PC-3 (cell line): ENCODE results near the gene AGAP1. TPM values are rescaled to one million over a fixed set of nuclear protein-coding genes. Genes with fewer than 3 reads are reported as not detected.

Experiments
- ATAC-seq: fragments of 200-7000 bp; cut with Tn5 transposase; 2 replicates; pipeline ENCODE4 v1.9.1; 2020; ENCODE audit warnings: mild to moderate bottlenecking, moderate library complexity
- BruUV-seq: library from RNA; stranded (reverse); fragments of 400-500 nt; replicated peaks from 2 replicates; lab custom pipeline; 2021; lab: Mats Ljungman, UMichigan
- CTCF ChIA-PET: fragments of 300-600 bp; sonication (Branson Sonifier 250); formaldehyde crosslinking; loops from one replicate; lab custom pipeline; 2022; ENCODE audit warnings: antibody characterized with exemption; lab: Charles Lee
- POLR2A ChIA-PET: fragments of 300-600 bp; sonication (Branson Sonifier 250); formaldehyde crosslinking; loops from one replicate; lab custom pipeline; 2022; ENCODE audit warnings: antibody characterized with exemption; ENCODE audit not compliant: unreplicated experiment; lab: Charles Lee
- DNase-seq: peaks from one replicate; pipeline ENCODE4 v3.0.0-alpha.2; 2015
- H2AFZ ChIP-seq: fragments of 300-600 bp; sonication (generic); 2 replicates; pipeline ENCODE4 v1.6.0; 2016; ENCODE audit warnings: antibody characterized with exemption, low read length
- H3F3A ChIP-seq: fragments of 300-600 bp; sonication (generic); one replicate; pipeline ENCODE4 v1.6.0; 2017; ENCODE audit warnings: antibody characterized with exemption, low read length, control low read depth, mild to moderate bottlenecking; ENCODE audit not compliant: unreplicated experiment
- H3K27ac ChIP-seq: fragments of 300-600 bp; sonication (generic); 2 replicates; pipeline ENCODE4 v1.5.1; 2016; ENCODE audit warnings: mild to moderate bottlenecking, low read length
- H3K27me3 ChIP-seq: fragments of 300-600 bp; sonication (generic); 2 replicates; pipeline ENCODE4 v1.6.1; 2016; ENCODE audit warnings: low read length, mixed read lengths
- H3K36me3 ChIP-seq: fragments of 300-600 bp; sonication (generic); 2 replicates; pipeline ENCODE4 v1.6.1; 2016; ENCODE audit warnings: low read depth, mixed run types, low read length, mixed read lengths
- H3K4me1 ChIP-seq: fragments of 300-600 bp; sonication (generic); 2 replicates; pipeline ENCODE4 v1.5.1; 2016; ENCODE audit warnings: low read length; ENCODE audit not compliant: insufficient read depth
- H3K4me2 ChIP-seq: fragments of 300-600 bp; sonication (generic); 2 replicates; pipeline ENCODE4 v1.6.0; 2016; ENCODE audit warnings: low read length
- H3K4me3 ChIP-seq: fragments of 300-600 bp; sonication (generic); 2 replicates; pipeline ENCODE4 v1.5.1; 2016; ENCODE audit warnings: mild to moderate bottlenecking, low read length, mixed read lengths
- H3K79me2 ChIP-seq: fragments of 300-600 bp; sonication (generic); 2 replicates; pipeline ENCODE4 v1.6.1; 2017; ENCODE audit warnings: low read length, mixed read lengths
- H3K9ac ChIP-seq: fragments of 300-600 bp; sonication (generic); 2 replicates; pipeline ENCODE4 v1.6.0; 2016; ENCODE audit warnings: mild to moderate bottlenecking, low read length
- H3K9me2 ChIP-seq: fragments of 300-600 bp; sonication (generic); replicated peaks from 2 replicates; pipeline ENCODE4 v1.6.1; 2016; ENCODE audit warnings: mixed run types, low read length, mixed read lengths
- H3K9me3 ChIP-seq: fragments of 300-600 bp; sonication (generic); 2 replicates; pipeline ENCODE4 v1.6.1; 2016; ENCODE audit warnings: low read length, mixed read lengths
- H4K20me1 ChIP-seq: fragments of 300-600 bp; sonication (generic); 2 replicates; pipeline ENCODE4 v1.6.1; 2016; ENCODE audit warnings: low read length, mixed read lengths
- CTCF ChIP-seq: fragments of 300-600 bp; sonication (generic); conservative IDR thresholded peaks from 2 replicates; pipeline ENCODE4 v1.5.1; 2017; ENCODE audit warnings: antibody characterized with exemption, low read depth, mild to moderate bottlenecking, low read length
- EZH2 ChIP-seq: fragments of 300-600 bp; sonication (generic); IDR thresholded peaks from one replicate; pipeline ENCODE4 v1.6.1; 2017; ENCODE audit warnings: antibody characterized with exemption, mild to moderate bottlenecking, low read length; ENCODE audit not compliant: unreplicated experiment
- EZH2phosphoT487 ChIP-seq: fragments of 300-600 bp; sonication (generic); IDR thresholded peaks from 2 replicates; pipeline ENCODE4 v1.6.1; 2018; ENCODE audit warnings: mild to moderate bottlenecking, antibody characterized with exemption, low read length, borderline replicate concordance
- intact Hi-C: fragments of 100-400 bp; cut with micrococcal nuclease; formaldehyde crosslinking; loops from 2 replicates; pipeline ENCODE4 v1.9.0; 2023
- total RNA-seq: library from RNA; depleted of rRNA; stranded (reverse); fragments of >200 nt; gene quantifications from 2 replicates; pipeline ENCODE4 v1.2.3, GENCODE V29; 2014

Gene AGAP1
- total RNA-seq, 1 experiment from 2014 or later, result 31.0 TPM

GRCh38 chr2:235709124-235709813 lies 215.4 kb downstream of the AGAP1 start:
- ATAC-seq, result peak; percentile 93
- no peak overlapping the region for H2AFZ ChIP-seq
- no peaks in the 10 kb centered on the region for H3K9me3 ChIP-seq
- TF ChIP-seq CTCF, result no peak
- TF ChIP-seq EZH2phosphoT487, result no peak
- no peak for TF ChIP-seq EZH2
- H3K4me3 ChIP-seq, result peak overlapping the region; percentile 48; the same call in 1 of the 2 replicates
- H3K4me1 ChIP-seq, result peaks cover 48% of the 10 kb centered on the region
- DNase-seq, result peak; percentile 97
- H3F3A ChIP-seq, result no peaks in the 10 kb centered on the region
- no peaks in the 10 kb centered on the region for H4K20me1 ChIP-seq
- BruUV-seq, result no TSS peak
- ChIA-PET POLR2A (interaction anchor here (0.6 kb wide), 1 partner anchor 217 kb away, joined by 7 read pairs; no protein-coding TSS in a partner anchor), CTCF (interaction anchor here (0.7 to 1.1 kb wide), 3 partner anchors 31 to 38 kb away, joined by 3 to 4 read pairs (median 3); no protein-coding TSS in a partner anchor)
- H3K9ac ChIP-seq, result peak overlapping the region; percentile 65
- H3K79me2 ChIP-seq, result peaks cover 85% of the 10 kb centered on the region
- H3K27me3 ChIP-seq, result no peaks in the 10 kb centered on the region
- intact Hi-C loops, result loop anchor here (5.0 kb wide), 2 partner anchors 37 to 38 kb away; no protein-coding TSS in a partner anchor
- H3K9me2 ChIP-seq, result no peaks in the 10 kb centered on the region
- H3K4me2 ChIP-seq, result peak overlapping the region; percentile 75
- peaks cover 6% of the 10 kb centered on the region; the same call in 1 of the 2 replicates for H3K36me3 ChIP-seq
- peak overlapping the region; percentile 96 for H3K27ac ChIP-seq

GRCh38 chr2:235709969-235710879 lies 216.4 kb downstream of the AGAP1 start:
- Histone ChIP-seq H3K27me3 (no peaks in the 10 kb centered on the region), H3K9me3 (no peaks in the 10 kb centered on the region), H3F3A (no peaks in the 10 kb centered on the region), H2AFZ (no peak overlapping the region), H3K4me1 (peaks cover 47% of the 10 kb centered on the region), H3K9me2 (no peaks in the 10 kb centered on the region), H3K4me2 (peak overlapping the region; percentile 75), H3K27ac (peak overlapping the region; percentile 96), H3K79me2 (peaks cover 85% of the 10 kb centered on the region), H4K20me1 (no peaks in the 10 kb centered on the region), H3K4me3 (peak overlapping the region; percentile 48; the same call in 1 of the 2 replicates), H3K36me3 (peaks cover 6% of the 10 kb centered on the region; the same call in 1 of the 2 replicates), H3K9ac (peak overlapping the region; percentile 65)
- ATAC-seq (no peak), DNase-seq (peak; percentile 9)
- POLR2A ChIA-PET, result no interaction called here
- CTCF ChIA-PET, result no interaction called here
- intact Hi-C loops, result loop anchor here (5.0 kb wide), 2 partner anchors 37 to 38 kb away; no protein-coding TSS in a partner anchor
- no TSS peak for BruUV-seq
- no peak for TF ChIP-seq CTCF
- TF ChIP-seq EZH2phosphoT487, result no peak
- TF ChIP-seq EZH2, result no peak
